Spleen (tissue), 11 donors: ENCODE data around the gene ZNF207. TPM values are rescaled to one million over a fixed set of nuclear protein-coding genes. Genes with fewer than 3 reads are reported as not detected.

Source experiments
- DNase-seq: peaks from one replicate; pipeline ENCODE4 v3.0.0-alpha.2; 2020
- H3K27ac ChIP-seq, 8 donors: fragments of 200-600 bp; sonication (generic) in 7 of 8; 1 replicate in 4 of 8; 2 replicates in 4 of 8; pipeline versions ENCODE4 v1.5.0 to v1.8.0; 2016 to 2021; ENCODE audit warnings: inconsistent platforms in 4 of 8, mild to moderate bottlenecking in 4 of 8, moderate library complexity in 1 of 8
- H3K27me3 ChIP-seq, 7 donors: fragments of 200-600 bp; sonication (generic) in 6 of 7; replicated peaks in 1 of 7; 1 replicate in 4 of 7; 2 replicates in 3 of 7; pipeline versions ENCODE4 v1.5.0 to v1.8.0; 2016 to 2021; ENCODE audit warnings: inconsistent platforms in 3 of 7, mild to moderate bottlenecking in 1 of 7
- H3K36me3 ChIP-seq, 6 donors: fragments of 200-600 bp; sonication (generic) in 5 of 6; 1 replicate in 4 of 6; 2 replicates in 2 of 6; pipeline versions ENCODE4 v1.5.0 to v1.8.0; 2016 to 2021; ENCODE audit warnings: inconsistent platforms in 2 of 6
- H3K4me1 ChIP-seq, 6 donors: fragments of 200-600 bp; sonication (generic) in 5 of 6; 1 replicate in 3 of 6; 2 replicates in 3 of 6; pipeline versions ENCODE4 v1.5.0 to v1.8.0; 2016 to 2021; ENCODE audit warnings: inconsistent platforms in 3 of 6
- H3K4me3 ChIP-seq, 8 donors: fragments of 200-600 bp; sonication (generic) in 7 of 8; 1 replicate in 4 of 8; 2 replicates in 4 of 8; pipeline versions ENCODE4 v1.5.0 to v1.8.0; 2016 to 2021; ENCODE audit warnings: inconsistent platforms in 4 of 8, mild to moderate bottlenecking in 4 of 8, moderate library complexity in 2 of 8
- H3K9me3 ChIP-seq, 8 donors: fragments of 200-600 bp; sonication (generic) in 7 of 8; 1 replicate in 4 of 8; 2 replicates in 4 of 8; pipeline versions ENCODE4 v1.5.0 to v1.8.0; 2016 to 2021; ENCODE audit warnings: inconsistent platforms in 4 of 8
- CTCF ChIP-seq, 11 experiments: fragments of 200-600 bp in 7 of 11; fragments of 450-650 bp in 4 of 11; sonication (generic) in 4 of 11; IDR thresholded peaks in 8 of 11; conservative IDR thresholded peaks in 3 of 11; 1 replicate in 7 of 11; 2 replicates in 4 of 11; pipeline versions ENCODE4 v1.4.0 to v1.8.0; 2016 to 2021; ENCODE audit warnings: antibody characterized with exemption in 11 of 11, inconsistent platforms in 4 of 11, mild to moderate bottlenecking in 1 of 11
- POLR2A ChIP-seq, 3 donors: fragments of 450-650 bp; IDR thresholded peaks; one replicate each; pipeline ENCODE4 v1.5.1; 2017; ENCODE audit warnings: antibody characterized with exemption in 3 of 3, mild to moderate bottlenecking in 1 of 3
- POLR2AphosphoS5 ChIP-seq, 3 donors: sonication (generic); formaldehyde crosslinking; IDR thresholded peaks; one replicate each; pipeline ENCODE4 v1.5.1; 2017; ENCODE audit warnings: antibody characterized with exemption in 3 of 3
- WGBS, 5 donors: extraction: QIAGEN DNeasy Blood & Tissue Kit in 3 of 5; methylation state at CpG; one replicate each; pipeline versions ENCODE4 v1.1.5 to v1.1.7; 2013 to 2018; 5-methylcytosine and 5-hydroxymethylcytosine counted together
- intact Hi-C: fragments of 100-400 bp; cut with DNase I; formaldehyde crosslinking; loops from one replicate; pipeline ENCODE4 v1.15.0; 2023; ENCODE audit warnings: low total_unique reads
- polyA plus RNA-seq, 3 donors: library from polyadenylated mRNA; stranded (reverse); fragments of 200-250 nt; gene quantifications; one replicate each; pipeline ENCODE4 v1.2.1, GENCODE V29; 2013
- total RNA-seq, 7 donors: library from RNA; depleted of rRNA in 3 of 7; stranded (reverse); fragments of >200 nt in 3 of 7; fragmentation: NEBNext Ultra II Directional in 4 of 7; extraction: Animal tissue kit (Norgen Biotek cat#: 25700) in 4 of 7; gene quantifications; one replicate each; pipeline versions ENCODE4 v1.1.0 to v1.2.1, GENCODE V29; 2016 to 2021
- donor health status: healthy with polysubstance abuse.
- donor health status: DM: no; HTN: no; CAD: no; lungs with moderate emphysema.
- donor health status: DM: no; HTN: no; CAD: no.
- donor health status: Bipolar disorder and iron deficiency.
- donor health status: healthy.
- donor health status: DM: no; HTN: no; CAD: no.
- donor health status: DM: yes; HTN: yes; CAD: no.

The ZNF207 gene
- total and polyA plus RNA-seq, 10 donors = 38.9 to 300 (median 213) TPM

GRCh38 chr17:32323811-32324491 is 26.0 kb upstream of the ZNF207 start:
- no peaks in the 10 kb centered on the region for H3K9me3 ChIP-seq
- no peak overlapping the region for H3K27ac ChIP-seq
- no peaks in the 10 kb centered on the region for H3K27me3 ChIP-seq
- peaks cover 0 to 27% (median 18%) of the 10 kb centered on the region in 6 donors for H3K4me1 ChIP-seq
- intact Hi-C loops = no loop called here
- peak overlapping the region in 3 of 8 donors; percentile 22 to 51 (median 23) for H3K4me3 ChIP-seq
- 31 to 48% (median 40%) methylated on average over 11 of the region's 11 CpGs for WGBS, 5 donors
- TF ChIP-seq POLR2AphosphoS5 (IDR thresholded peaks at IDR 0.05) = no peak
- no peak for TF ChIP-seq POLR2A (IDR thresholded peaks at IDR 0.05)
- TF ChIP-seq CTCF (IDR thresholded peaks at IDR 0.05 in 8 of 11, conservative IDR thresholded peaks at IDR 0.05 in 3 of 11) = no peak
- peak; percentile 56 for DNase-seq
- no peaks in the 10 kb centered on the region for H3K36me3 ChIP-seq

- H3K9me3 ChIP-seq = no peaks in the 10 kb centered on the region
- no peak overlapping the region for H3K4me3 ChIP-seq
- intact Hi-C loops = no loop called here
- 90 to 100% (median 97%) methylated on average over 1 of the region's 1 CpG for WGBS, 5 donors
- peaks cover 0 to 11% (median 0%) of the 10 kb centered on the region in 6 donors for H3K36me3 ChIP-seq
- H3K27me3 ChIP-seq = no peaks in the 10 kb centered on the region
- peaks cover 9 to 42% (median 22%) of the 10 kb centered on the region in 6 donors for H3K4me1 ChIP-seq
- TF ChIP-seq CTCF (IDR thresholded peaks at IDR 0.05 in 8 of 11, conservative IDR thresholded peaks at IDR 0.05 in 3 of 11) (no peak), POLR2AphosphoS5 (IDR thresholded peaks at IDR 0.05) (no peak), POLR2A (IDR thresholded peaks at IDR 0.05) (no peak)
- DNase-seq = no peak
- H3K27ac ChIP-seq = no peak overlapping the region
Measured at GRCh38 chr17:32327911-32328310, 22.0 kb upstream of the ZNF207 start.

- H3K27ac ChIP-seq = peak overlapping the region in 1 of 8 donors; percentile 3
- TF ChIP-seq POLR2A (IDR thresholded peaks at IDR 0.05) = no peak
- no peak for TF ChIP-seq CTCF (IDR thresholded peaks at IDR 0.05 in 8 of 11, conservative IDR thresholded peaks at IDR 0.05 in 3 of 11)
- TF ChIP-seq POLR2AphosphoS5 (IDR thresholded peaks at IDR 0.05) = no peak
- no peaks in the 10 kb centered on the region for H3K9me3 ChIP-seq
- no peaks in the 10 kb centered on the region for H3K27me3 ChIP-seq
- H3K4me1 ChIP-seq = peaks cover 0 to 28% (median 11%) of the 10 kb centered on the region in 6 donors
- no peak overlapping the region for H3K4me3 ChIP-seq
- DNase-seq = no peak
- WGBS, 5 donors = 68 to 85% (median 77%) methylated on average over 3 of the region's 3 CpGs
- peaks cover 0 to 33% (median 15%) of the 10 kb centered on the region in 6 donors for H3K36me3 ChIP-seq
- intact Hi-C loops = no loop called here
Measured at GRCh38 chr17:32330147-32330546, 19.8 kb upstream of the ZNF207 start.

- no peaks in the 10 kb centered on the region for H3K9me3 ChIP-seq
- WGBS, 5 donors = 44 to 68% (median 55%) methylated on average over 3 of the region's 3 CpGs
Measured at GRCh38 chr17:32331243-32332040, 18.5 kb upstream of the ZNF207 start.

More at GRCh38 chr17:32331243-32332040, 18.5 kb upstream of the ZNF207 start:
- peaks cover 0 to 28% (median 11%) of the 10 kb centered on the region in 6 donors for H3K4me1 ChIP-seq
- peak overlapping the region in 2 of 8 donors; percentile 7 to 31 for H3K27ac ChIP-seq
- no peak for DNase-seq
- no peaks in the 10 kb centered on the region for H3K27me3 ChIP-seq
- no peak overlapping the region for H3K4me3 ChIP-seq
- TF ChIP-seq CTCF (IDR thresholded peaks at IDR 0.05 in 8 of 11, conservative IDR thresholded peaks at IDR 0.05 in 3 of 11) (no peak), POLR2A (IDR thresholded peaks at IDR 0.05) (no peak), POLR2AphosphoS5 (IDR thresholded peaks at IDR 0.05) (no peak)
- peaks cover 0 to 46% (median 21%) of the 10 kb centered on the region in 6 donors for H3K36me3 ChIP-seq
- intact Hi-C loops = no loop called here
